NOMO-1 (cell line): ENCODE data around the gene FLT1.

ENCODE experiments used
- DNase-seq, 2 experiments: peaks; one replicate each; lab custom pipeline; 2025; ENCODE audit not compliant: unreplicated experiment in 2 of 2; lab: John Stamatoyannopoulos, UW

FLT1 gene

GRCh38 chr13:28494778-28495537 is at the start of gene FLT1:
TSS of gene FLT1 (minus strand) at chr13:28495128. CDS start at chr13:28494843, 285 bp downstream.
- DNase-seq = peak; percentile 17 to 32

DNA sequence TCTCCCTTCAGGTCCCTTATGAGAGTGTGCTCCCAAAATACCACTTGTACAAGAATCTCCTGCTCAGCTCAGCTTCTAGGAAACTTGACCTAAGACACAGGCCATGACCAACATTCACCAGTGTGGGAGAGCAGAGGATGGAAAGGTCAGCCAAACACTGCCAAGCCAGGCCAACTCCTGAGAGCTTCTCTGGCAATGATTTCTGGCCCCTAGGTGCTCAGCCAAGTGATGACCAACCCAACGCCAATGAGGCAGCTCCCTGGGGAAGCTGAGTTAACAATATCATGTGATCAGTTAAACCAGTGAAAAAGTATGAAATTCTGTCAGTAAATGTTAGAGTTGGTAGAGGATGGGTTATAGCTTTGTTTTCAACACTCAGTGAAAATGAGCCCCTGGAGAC is 49.1 kb upstream of the FLT1 start:
- no peak for DNase-seq

GRCh38 chr13:28542804-28543203 is 47.9 kb upstream of the FLT1 start:
- no peak for DNase-seq

- no peak for DNase-seq
These were observed 47.0 kb upstream of the FLT1 start for GRCh38 chr13:28541966-28542365.

GRCh38 chr13:28540612-28541011 is 45.7 kb upstream of the FLT1 start:
- DNase-seq = no peak

DNA sequence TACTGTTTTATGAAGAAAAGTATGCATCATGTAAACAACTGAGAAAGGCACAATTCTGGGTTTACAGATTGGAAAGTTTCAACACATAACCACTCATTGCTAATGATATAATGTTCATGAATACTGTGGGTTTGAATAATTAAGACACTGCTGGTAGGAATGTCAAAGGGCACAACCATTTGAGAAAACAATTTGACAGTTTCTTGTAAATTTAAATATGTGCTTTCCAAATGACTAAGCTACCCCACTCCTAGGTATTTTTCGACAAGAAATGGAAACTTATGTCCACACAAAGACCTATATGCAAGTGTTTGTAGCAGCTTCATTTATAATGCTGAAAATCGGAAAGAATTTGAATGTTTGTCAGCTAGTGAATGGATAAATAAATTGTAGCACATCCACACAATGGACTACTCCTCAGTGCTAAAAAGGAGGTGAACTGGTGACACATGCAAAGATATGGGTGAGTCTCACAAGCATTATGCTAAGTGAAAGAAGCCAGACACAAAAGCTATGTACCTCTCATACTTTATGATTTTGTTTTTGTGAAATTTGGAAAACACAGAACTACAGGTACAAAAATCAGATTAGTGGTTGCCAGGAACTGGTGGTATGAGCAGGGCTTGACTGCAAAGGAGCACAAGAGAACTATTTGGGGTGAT is 44.8 kb upstream of the FLT1 start:
- no peak for DNase-seq

DNA sequence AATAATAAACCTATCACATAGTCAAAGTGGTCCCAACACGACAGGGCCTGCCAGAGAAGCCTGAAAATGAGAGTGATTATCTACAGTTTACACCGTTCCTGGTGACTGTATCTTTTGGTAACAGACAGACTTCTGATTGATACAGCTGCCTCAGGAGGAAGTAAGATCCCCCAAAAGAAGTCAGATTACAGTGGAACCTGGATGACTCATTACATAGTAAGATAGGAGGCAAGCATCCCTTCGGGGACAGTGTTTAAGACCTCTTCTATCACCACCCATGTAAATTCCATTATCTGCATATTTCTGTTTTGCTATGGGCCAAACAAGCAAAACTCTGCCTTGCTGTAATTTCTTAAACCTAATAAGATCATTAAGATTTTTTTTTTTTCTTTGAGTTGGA is 44.0 kb upstream of the FLT1 start:
- DNase-seq = no peak

DNA sequence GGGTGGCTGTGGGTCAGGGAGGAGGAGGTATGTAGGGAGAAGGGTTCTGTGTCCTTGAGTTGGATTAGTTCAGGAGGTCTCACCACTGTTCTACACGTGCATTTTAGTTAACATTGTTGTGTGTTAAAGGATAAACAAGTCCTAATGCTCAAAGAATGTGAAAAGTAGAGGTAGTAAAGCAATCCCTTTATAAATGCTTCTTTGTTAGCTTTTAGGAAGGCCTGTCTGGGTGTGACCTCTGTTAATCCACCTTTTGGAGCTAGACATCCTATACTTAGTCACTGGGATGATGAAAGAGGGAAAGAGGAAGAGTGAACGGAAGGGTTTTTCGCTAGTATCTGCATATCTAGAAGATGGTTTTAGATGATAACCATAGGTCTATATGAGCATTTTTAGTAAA is 42.2 kb upstream of the FLT1 start:
- peak; percentile 22 to 74 for DNase-seq

DNA sequence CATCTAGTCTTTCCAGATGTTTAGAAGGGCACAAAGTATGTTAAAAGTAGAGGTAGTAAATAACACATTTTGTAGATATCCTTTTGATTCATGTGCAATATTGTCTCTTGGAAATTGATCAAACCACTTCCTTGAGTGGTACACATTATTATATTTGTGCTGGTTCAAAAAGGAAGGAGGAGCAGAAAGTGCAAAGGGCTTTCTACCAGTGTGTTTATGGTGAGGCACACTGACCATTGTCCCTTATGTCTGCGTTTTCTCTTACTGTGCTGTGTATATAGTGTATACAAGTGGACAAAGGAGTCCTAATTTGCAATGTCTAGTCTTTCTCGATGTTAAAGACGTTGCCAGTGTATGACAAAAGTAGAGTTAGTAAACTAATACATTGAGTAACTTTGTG is 41.4 kb upstream of the FLT1 start:
- no peak for DNase-seq

GRCh38 chr13:28535734-28536133 is 40.8 kb upstream of the FLT1 start:
- no peak for DNase-seq

- DNase-seq = no peak
These were observed 39.9 kb upstream of the FLT1 start for GRCh38 chr13:28534801-28535200.

DNA sequence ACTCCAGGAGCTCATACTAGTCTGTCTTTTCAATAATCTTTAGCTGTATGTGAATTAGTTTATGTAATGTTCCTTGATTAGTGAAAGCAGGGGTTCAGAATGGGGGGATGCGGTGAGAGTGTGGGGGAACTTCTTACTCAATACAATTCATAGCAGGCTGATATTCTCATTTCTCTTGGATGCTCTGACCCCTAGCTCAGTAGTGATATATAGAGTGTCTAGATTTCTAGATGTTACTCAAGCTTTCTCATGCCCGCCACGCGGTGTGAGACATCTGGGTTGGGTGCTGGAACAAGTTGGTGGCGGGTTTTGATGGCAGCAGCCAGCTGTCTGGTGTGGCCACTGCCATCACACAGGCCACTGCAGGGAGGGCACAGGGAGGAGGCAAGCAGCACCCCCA is 39.3 kb upstream of the FLT1 start:
- DNase-seq = no peak

GRCh38 chr13:28533441-28534166 is 38.7 kb upstream of the FLT1 start:
- no peak for DNase-seq

GRCh38 chr13:28533125-28533436 is 38.2 kb upstream of the FLT1 start:
- DNase-seq = no peak

DNA sequence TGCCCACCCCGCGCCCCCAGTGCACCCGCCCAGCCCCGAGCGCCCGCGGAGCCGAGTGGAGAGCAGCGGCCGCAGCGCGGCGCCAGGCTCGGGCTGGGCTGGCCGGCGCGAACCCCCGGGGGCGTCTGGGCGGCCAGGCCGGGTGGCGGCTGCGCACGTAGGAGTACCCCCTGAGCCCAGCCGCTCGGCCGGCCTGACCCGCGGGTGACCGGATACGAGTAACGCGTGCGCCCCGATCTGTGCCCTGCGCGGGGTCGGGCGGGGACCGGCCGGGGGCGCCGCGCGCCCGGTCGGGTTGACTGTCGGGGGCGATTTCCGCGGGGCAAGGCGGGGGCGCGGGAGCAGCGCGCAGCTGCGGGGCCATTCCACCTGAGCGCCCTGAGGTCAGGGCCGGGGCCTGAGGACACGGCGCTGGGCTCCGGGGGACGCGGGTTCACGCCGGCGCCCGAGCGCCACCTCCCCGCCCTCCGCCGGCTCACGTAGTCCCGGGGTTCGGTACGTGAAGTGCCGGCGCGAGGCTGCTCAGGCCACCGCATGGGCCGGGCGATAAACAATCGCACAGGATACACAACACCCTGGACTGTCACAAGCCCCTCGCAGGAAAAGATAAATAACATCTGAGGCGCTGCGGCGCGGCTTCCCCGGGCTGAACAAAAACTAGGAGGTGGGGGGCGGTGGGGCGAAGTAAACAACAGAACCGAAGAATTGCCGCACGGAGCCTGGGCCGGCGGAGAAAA is 37.6 kb upstream of the FLT1 start:
- no peak for DNase-seq

- DNase-seq = no peak
These were observed 37.0 kb upstream of the FLT1 start for GRCh38 chr13:28531845-28532387.

GRCh38 chr13:28531077-28531844 is 36.3 kb upstream of the FLT1 start:
- peak; percentile 38 to 40 for DNase-seq

DNA sequence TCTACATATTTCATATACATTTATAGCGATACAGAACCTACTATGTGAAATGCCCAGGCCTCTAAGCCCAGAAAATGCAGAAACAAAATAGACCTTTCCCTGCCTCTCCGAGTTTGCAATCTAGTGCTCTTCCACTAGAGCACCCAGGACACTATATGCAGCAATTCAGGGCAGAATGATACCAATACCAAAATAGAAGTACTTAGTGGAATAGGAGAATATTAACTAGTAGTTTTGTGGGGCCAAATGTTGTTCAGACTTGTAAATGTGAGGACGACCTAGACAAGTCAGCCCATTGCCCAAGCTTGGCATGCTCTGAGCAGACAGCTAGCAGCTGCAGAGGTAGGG is 35.8 kb upstream of the FLT1 start:
- DNase-seq = no peak

DNA sequence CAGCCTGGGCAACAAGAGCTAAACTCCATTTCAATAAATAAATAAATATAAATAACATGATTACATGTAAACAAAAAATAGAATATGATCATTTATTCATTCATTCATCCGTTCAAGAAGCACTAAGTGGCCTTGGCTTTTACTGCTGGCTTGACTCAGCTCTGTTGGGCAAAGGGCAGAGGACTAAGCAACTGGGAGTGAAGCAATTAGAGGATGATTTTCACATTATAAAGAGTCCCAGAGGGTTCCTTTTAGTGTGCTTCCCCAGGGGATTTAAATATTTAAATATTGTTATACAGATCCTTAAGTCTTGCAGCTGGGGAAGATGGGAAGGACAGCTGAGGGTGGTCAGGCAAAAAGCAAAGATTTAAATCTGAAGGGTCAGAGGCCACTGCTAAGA is 34.9 kb upstream of the FLT1 start:
- no peak for DNase-seq

DNA sequence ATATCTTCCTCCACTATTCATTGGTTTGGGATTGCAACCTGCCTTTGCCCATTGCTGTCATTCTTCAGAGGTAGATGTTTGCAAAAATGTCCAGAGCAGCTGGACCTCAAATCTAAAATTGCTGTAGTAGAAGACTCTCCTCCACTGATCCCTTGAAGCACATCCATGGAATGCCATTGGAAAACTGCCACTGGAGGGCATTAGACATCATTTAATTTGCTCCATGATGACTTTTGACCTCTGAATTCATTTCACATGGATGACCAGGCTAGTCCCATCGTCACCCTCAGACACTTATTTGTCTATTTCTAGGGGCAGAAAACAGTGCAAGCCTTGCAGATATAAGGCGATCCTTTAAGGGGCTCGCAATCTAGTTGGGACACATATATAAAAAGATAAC is 33.9 kb upstream of the FLT1 start:
- no peak for DNase-seq
